MM.1S (cell line): ENCODE data around the gene POLR1D.

Experiments
- DNase-seq: peaks from one replicate; pipeline ENCODE4 v3.0.0-alpha.2; 2015
- H2AFZ ChIP-seq: fragments of 300-600 bp; sonication (generic); 2 replicates; pipeline ENCODE4 v1.6.0; 2016; ENCODE audit warnings: antibody characterized with exemption, low read length
- H3F3A ChIP-seq: fragments of 300-600 bp; sonication (generic); 2 replicates; pipeline ENCODE4 v1.6.1; 2016; ENCODE audit warnings: mild to moderate bottlenecking, antibody characterized with exemption, low read length, moderate library complexity, mixed read lengths; ENCODE audit not compliant: insufficient read depth
- H3K27ac ChIP-seq: fragments of 300-600 bp; sonication (generic); 2 replicates; pipeline ENCODE4 v1.5.1; 2016; ENCODE audit warnings: mild to moderate bottlenecking, low read length
- H3K27me3 ChIP-seq: fragments of 300-600 bp; sonication (generic); replicated peaks from 2 replicates; pipeline ENCODE4 v1.6.0; 2016; ENCODE audit warnings: low read length; ENCODE audit not compliant: insufficient read depth
- H3K36me3 ChIP-seq: fragments of 300-600 bp; sonication (generic); replicated peaks from 2 replicates; pipeline ENCODE4 v1.6.1; 2016; ENCODE audit warnings: mild to moderate bottlenecking, low read length, mixed read lengths; ENCODE audit not compliant: insufficient read depth
- H3K4me1 ChIP-seq: fragments of 300-600 bp; sonication (generic); 2 replicates; pipeline ENCODE4 v1.6.1; 2016; ENCODE audit warnings: low read length, mixed read lengths
- H3K4me2 ChIP-seq: fragments of 300-600 bp; sonication (generic); 2 replicates; pipeline ENCODE4 v1.6.0; 2016; ENCODE audit warnings: low read depth, low read length
- H3K4me3 ChIP-seq: fragments of 300-600 bp; sonication (generic); 2 replicates; pipeline ENCODE4 v1.5.1; 2016; ENCODE audit warnings: low read length, mixed read lengths
- H3K79me2 ChIP-seq: fragments of 300-600 bp; sonication (generic); 2 replicates; pipeline ENCODE4 v1.6.1; 2016; ENCODE audit warnings: mixed run types, low read length, mixed read lengths
- H3K9ac ChIP-seq: fragments of 300-600 bp; sonication (generic); 2 replicates; pipeline ENCODE4 v1.6.1; 2016; ENCODE audit warnings: low read length, mixed read lengths
- H3K9me2 ChIP-seq: fragments of 300-600 bp; sonication (generic); replicated peaks from 2 replicates; pipeline ENCODE4 v1.6.1; 2016; ENCODE audit warnings: mild to moderate bottlenecking, low read length, mixed read lengths; ENCODE audit not compliant: insufficient read depth
- H3K9me3 ChIP-seq: fragments of 300-600 bp; sonication (generic); replicated peaks from 2 replicates; pipeline ENCODE4 v1.6.1; 2016; ENCODE audit warnings: mild to moderate bottlenecking, low read length, mixed read lengths; ENCODE audit not compliant: insufficient read depth
- H4K20me1 ChIP-seq: fragments of 300-600 bp; sonication (generic); 2 replicates; pipeline ENCODE4 v1.6.1; 2016; ENCODE audit warnings: mild to moderate bottlenecking, low read length, moderate library complexity, mixed read lengths; ENCODE audit not compliant: insufficient read depth
- EZH2 ChIP-seq: fragments of 300-600 bp; sonication (generic); optimal IDR thresholded peaks from 2 replicates; pipeline ENCODE3; 2017; ENCODE audit warnings: low read depth, mild to moderate bottlenecking, antibody characterized with exemption, low read length, mixed read lengths
- EZH2phosphoT487 ChIP-seq: fragments of 300-600 bp; sonication (generic); IDR thresholded peaks from 2 replicates; pipeline ENCODE4 v1.6.1; 2018; ENCODE audit warnings: antibody characterized with exemption, low read length
- TF ChIP-seq, protein P1 (sequence below): fragments of 300-600 bp; sonication (generic); IDR thresholded peaks from 2 replicates; pipeline ENCODE4 v1.5.1; 2016; ENCODE audit warnings: antibody characterized with exemption, low read length, mixed read lengths

Gene POLR1D

GRCh38 chr13:27638521-27638920 lies 16.8 kb downstream of the POLR1D start:
- Histone ChIP-seq H3K79me2 (peaks cover 68% of the 10 kb centered on the region), H3K27ac (no peak overlapping the region), H3K36me3 (no peaks in the 10 kb centered on the region), H3K4me2 (no peak overlapping the region), H2AFZ (no peak overlapping the region), H3K9me3 (no peaks in the 10 kb centered on the region), H3K4me1 (no peaks in the 10 kb centered on the region), H3K9me2 (no peaks in the 10 kb centered on the region), H3K9ac (no peak overlapping the region), H3K4me3 (no peak overlapping the region), H3K27me3 (no peaks in the 10 kb centered on the region), H4K20me1 (no peaks in the 10 kb centered on the region), H3F3A (no peaks in the 10 kb centered on the region)
- TF ChIP-seq EZH2 (no peak), EZH2phosphoT487 (no peak)
- TF ChIP-seq, protein P1, sequence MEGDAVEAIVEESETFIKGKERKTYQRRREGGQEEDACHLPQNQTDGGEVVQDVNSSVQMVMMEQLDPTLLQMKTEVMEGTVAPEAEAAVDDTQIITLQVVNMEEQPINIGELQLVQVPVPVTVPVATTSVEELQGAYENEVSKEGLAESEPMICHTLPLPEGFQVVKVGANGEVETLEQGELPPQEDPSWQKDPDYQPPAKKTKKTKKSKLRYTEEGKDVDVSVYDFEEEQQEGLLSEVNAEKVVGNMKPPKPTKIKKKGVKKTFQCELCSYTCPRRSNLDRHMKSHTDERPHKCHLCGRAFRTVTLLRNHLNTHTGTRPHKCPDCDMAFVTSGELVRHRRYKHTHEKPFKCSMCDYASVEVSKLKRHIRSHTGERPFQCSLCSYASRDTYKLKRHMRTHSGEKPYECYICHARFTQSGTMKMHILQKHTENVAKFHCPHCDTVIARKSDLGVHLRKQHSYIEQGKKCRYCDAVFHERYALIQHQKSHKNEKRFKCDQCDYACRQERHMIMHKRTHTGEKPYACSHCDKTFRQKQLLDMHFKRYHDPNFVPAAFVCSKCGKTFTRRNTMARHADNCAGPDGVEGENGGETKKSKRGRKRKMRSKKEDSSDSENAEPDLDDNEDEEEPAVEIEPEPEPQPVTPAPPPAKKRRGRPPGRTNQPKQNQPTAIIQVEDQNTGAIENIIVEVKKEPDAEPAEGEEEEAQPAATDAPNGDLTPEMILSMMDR, result no peak
- no peak for DNase-seq

DNA sequence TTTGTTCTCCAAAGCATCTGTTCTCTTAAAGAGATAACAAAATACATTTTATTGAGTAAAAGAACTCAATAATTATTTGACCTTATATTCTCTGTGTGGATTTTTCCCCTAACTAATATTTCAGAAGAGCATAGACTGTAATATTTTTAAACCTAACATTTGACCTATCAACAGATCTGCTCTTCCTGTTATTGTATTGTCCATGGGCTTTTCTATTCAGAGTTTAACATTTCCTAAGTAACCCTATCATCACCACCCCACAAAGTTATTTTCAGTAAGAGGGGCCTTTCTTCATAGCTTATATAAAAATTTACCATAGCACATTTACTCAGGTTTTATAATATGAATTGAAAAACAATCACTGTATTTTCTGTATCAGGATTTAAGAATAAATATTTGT lies 17.5 kb downstream of the POLR1D start:
- Histone ChIP-seq H3K9ac (no peak overlapping the region), H3K79me2 (peaks cover 68% of the 10 kb centered on the region), H3K27me3 (no peaks in the 10 kb centered on the region), H3K4me1 (no peaks in the 10 kb centered on the region), H4K20me1 (no peaks in the 10 kb centered on the region), H3K4me2 (no peak overlapping the region), H2AFZ (no peak overlapping the region), H3K9me2 (no peaks in the 10 kb centered on the region), H3K36me3 (no peaks in the 10 kb centered on the region), H3K27ac (no peak overlapping the region), H3F3A (no peaks in the 10 kb centered on the region), H3K9me3 (no peaks in the 10 kb centered on the region), H3K4me3 (no peak overlapping the region)
- TF ChIP-seq EZH2phosphoT487 (no peak), EZH2 (no peak)
- TF ChIP-seq, protein P1, result no peak
- no peak for DNase-seq

GRCh38 chr13:27641711-27642502 lies 20.2 kb downstream of the POLR1D start:
- no peaks in the 10 kb centered on the region for H3F3A ChIP-seq
- H3K4me2 ChIP-seq, result no peak overlapping the region
- no peaks in the 10 kb centered on the region for H3K27me3 ChIP-seq
- peaks cover 68% of the 10 kb centered on the region for H3K79me2 ChIP-seq
- no peaks in the 10 kb centered on the region for H3K9me2 ChIP-seq
- DNase-seq, result no peak
- TF ChIP-seq EZH2phosphoT487 (no peak), EZH2 (no peak)
- TF ChIP-seq, protein P1, result no peak
- no peaks in the 10 kb centered on the region for H3K4me1 ChIP-seq
- no peak overlapping the region for H3K4me3 ChIP-seq
- H3K9me3 ChIP-seq, result no peaks in the 10 kb centered on the region
- H3K9ac ChIP-seq, result no peak overlapping the region
- no peaks in the 10 kb centered on the region for H3K36me3 ChIP-seq
- no peak overlapping the region for H2AFZ ChIP-seq
- no peak overlapping the region for H3K27ac ChIP-seq
- no peaks in the 10 kb centered on the region for H4K20me1 ChIP-seq
